Measurements from ENCODE around the gene KIAA1217.

KIAA1217 gene

GRCh38 chr10:24299578-24300260, 90.8 kb downstream of the KIAA1217 start:
- DNase-seq (ENCODE audit: insufficient read length, low spot score) (no peak), FAIRE-seq (no peak)

GRCh38 chr10:24303522-24304310, 94.8 kb downstream of the KIAA1217 start:
- TF ChIP-seq PAX5 (IDR thresholded peaks at IDR 0.05; ENCODE audit: insufficient read depth, low read length, severe bottlenecking) (no peak), POLR2AphosphoS5 (IDR thresholded peaks at IDR 0.05; ENCODE audit: low read depth, low read length) (no peak), POLR2A (IDR thresholded peaks at IDR 0.05; ENCODE audit: low read depth, low read length) (no peak), TAF1 (IDR thresholded peaks at IDR 0.05; ENCODE audit: low read depth, low read length) (no peak), POU2F2 (IDR thresholded peaks at IDR 0.05; ENCODE audit: low read depth, low read length) (no peak), SPI1 (IDR thresholded peaks at IDR 0.05; ENCODE audit: low read depth, low read length) (no peak)
- no peak for DNase-seq (ENCODE audit: insufficient read length, low spot score)
- FAIRE-seq: no peak

More at GRCh38 chr10:24299578-24300260, 90.8 kb downstream of the KIAA1217 start:
- no peak for TF ChIP-seq POLR2A (IDR thresholded peaks at IDR 0.05; ENCODE audit: low read depth, low read length)

GRCh38 chr10:24305551-24306506, 96.9 kb downstream of the KIAA1217 start:
- DNase-seq (ENCODE audit: insufficient read length, low spot score) (no peak), FAIRE-seq (no peak)
- TF ChIP-seq POU2F2 (IDR thresholded peaks at IDR 0.05; ENCODE audit: low read depth, low read length) (no peak), POLR2A (IDR thresholded peaks at IDR 0.05; ENCODE audit: low read depth, low read length) (no peak), POLR2AphosphoS5 (IDR thresholded peaks at IDR 0.05; ENCODE audit: low read depth, low read length) (no peak), PAX5 (IDR thresholded peaks at IDR 0.05; ENCODE audit: insufficient read depth, low read length, severe bottlenecking) (no peak), SPI1 (IDR thresholded peaks at IDR 0.05; ENCODE audit: low read depth, low read length) (no peak), TAF1 (IDR thresholded peaks at IDR 0.05; ENCODE audit: low read depth, low read length) (no peak)

GRCh38 chr10:24306507-24306875, 97.6 kb downstream of the KIAA1217 start:
- no peak for DNase-seq (ENCODE audit: insufficient read length, low spot score)
- no peak for FAIRE-seq
- TF ChIP-seq TAF1 (IDR thresholded peaks at IDR 0.05; ENCODE audit: low read depth, low read length): no peak

- DNase-seq (ENCODE audit: insufficient read length, low spot score): no peak
- no peak for FAIRE-seq
- TF ChIP-seq SPI1 (IDR thresholded peaks at IDR 0.05; ENCODE audit: low read depth, low read length): no peak
- TF ChIP-seq POLR2AphosphoS5 (IDR thresholded peaks at IDR 0.05; ENCODE audit: low read depth, low read length): no peak
- no peak for TF ChIP-seq POU2F2 (IDR thresholded peaks at IDR 0.05; ENCODE audit: low read depth, low read length)
- TF ChIP-seq PAX5 (IDR thresholded peaks at IDR 0.05; ENCODE audit: insufficient read depth, low read length, severe bottlenecking): no peak
- no peak for TF ChIP-seq TAF1 (IDR thresholded peaks at IDR 0.05; ENCODE audit: low read depth, low read length)
- no peak for TF ChIP-seq POLR2A (IDR thresholded peaks at IDR 0.05; ENCODE audit: low read depth, low read length)
These were observed 98.2 kb downstream of the KIAA1217 start for GRCh38 chr10:24307116-24307515.

- DNase-seq (ENCODE audit: insufficient read length, low spot score): no peak
- FAIRE-seq: no peak
- TF ChIP-seq POLR2AphosphoS5 (IDR thresholded peaks at IDR 0.05; ENCODE audit: low read depth, low read length): no peak
- TF ChIP-seq POU2F2 (IDR thresholded peaks at IDR 0.05; ENCODE audit: low read depth, low read length): no peak
- TF ChIP-seq SPI1 (IDR thresholded peaks at IDR 0.05; ENCODE audit: low read depth, low read length): no peak
- no peak for TF ChIP-seq TAF1 (IDR thresholded peaks at IDR 0.05; ENCODE audit: low read depth, low read length)
- TF ChIP-seq PAX5 (IDR thresholded peaks at IDR 0.05; ENCODE audit: insufficient read depth, low read length, severe bottlenecking): no peak
- TF ChIP-seq POLR2A (IDR thresholded peaks at IDR 0.05; ENCODE audit: low read depth, low read length): no peak
These were observed 99.0 kb downstream of the KIAA1217 start for GRCh38 chr10:24307696-24308485.

GRCh38 chr10:24310104-24310503, 101.2 kb downstream of the KIAA1217 start:
- TF ChIP-seq POU2F2 (IDR thresholded peaks at IDR 0.05; ENCODE audit: low read depth, low read length): no peak
- no peak for TF ChIP-seq POLR2A (IDR thresholded peaks at IDR 0.05; ENCODE audit: low read depth, low read length)
- TF ChIP-seq PAX5 (IDR thresholded peaks at IDR 0.05; ENCODE audit: insufficient read depth, low read length, severe bottlenecking): no peak
- TF ChIP-seq SPI1 (IDR thresholded peaks at IDR 0.05; ENCODE audit: low read depth, low read length): no peak
- DNase-seq (ENCODE audit: insufficient read length, low spot score) (no peak), FAIRE-seq (no peak)

- DNase-seq (ENCODE audit: insufficient read length, low spot score) (no peak), FAIRE-seq (no peak)
- no peak for TF ChIP-seq TAF1 (IDR thresholded peaks at IDR 0.05; ENCODE audit: low read depth, low read length)
- no peak for TF ChIP-seq POLR2A (IDR thresholded peaks at IDR 0.05; ENCODE audit: low read depth, low read length)
- no peak for TF ChIP-seq PAX5 (IDR thresholded peaks at IDR 0.05; ENCODE audit: insufficient read depth, low read length, severe bottlenecking)
- no peak for TF ChIP-seq POU2F2 (IDR thresholded peaks at IDR 0.05; ENCODE audit: low read depth, low read length)
These were observed 103.0 kb downstream of the KIAA1217 start for GRCh38 chr10:24311888-24312287.

GRCh38 chr10:24313283-24313682, 104.3 kb downstream of the KIAA1217 start:
- TF ChIP-seq POU2F2 (IDR thresholded peaks at IDR 0.05; ENCODE audit: low read depth, low read length) (no peak), TAF1 (IDR thresholded peaks at IDR 0.05; ENCODE audit: low read depth, low read length) (no peak), SPI1 (IDR thresholded peaks at IDR 0.05; ENCODE audit: low read depth, low read length) (no peak), POLR2A (IDR thresholded peaks at IDR 0.05; ENCODE audit: low read depth, low read length) (no peak), POLR2AphosphoS5 (IDR thresholded peaks at IDR 0.05; ENCODE audit: low read depth, low read length) (no peak), PAX5 (IDR thresholded peaks at IDR 0.05; ENCODE audit: insufficient read depth, low read length, severe bottlenecking) (no peak)
- no peak for DNase-seq (ENCODE audit: insufficient read length, low spot score)
- FAIRE-seq: no peak

Measured in GM12891 (cell line).